Sciatic nerve (tissue), 2 donors: ENCODE results near the gene CLCN2. TPM values are rescaled to one million over a fixed set of nuclear protein-coding genes. Genes with fewer than 3 reads are reported as not detected.
A peak's percentile ranks its signal among the peaks of the same experiment; 100 is the strongest.
"Not testable (repeated sequence)": the region's sequence is repeated elsewhere in the genome, so short reads cannot be mapped to it uniquely, and the experiment has no call there.

Experiments
- ATAC-seq: fragments of 200-7000 bp; cut with Tn5 transposase; one replicate; pipeline ENCODE4 v1.9.1; 2020; ENCODE audit warnings: mild to moderate bottlenecking, moderate library complexity
- DNase-seq: peaks from one replicate; pipeline ENCODE4 v3.0.0-alpha.2; 2020; ENCODE audit warnings: low spot score
- intact Hi-C: fragments of 100-400 bp; cut with DNase I; formaldehyde crosslinking; loops from one replicate; pipeline ENCODE4 v1.14.2; 2022
- total RNA-seq: library from RNA; stranded (reverse); fragmentation: NEBNext Ultra II Directional; extraction: Animal tissue kit (Norgen Biotek cat#: 25700); gene quantifications from one replicate; pipeline ENCODE4 v1.2.1, GENCODE V29; 2021
- donor health status: DM: no; HTN: no; CAD: no.
- donor health status: DM: no; HTN: no; CAD: no.

Gene CLCN2
- total RNA-seq, 1 donor from 2014 or later = 24.5 TPM

DNA sequence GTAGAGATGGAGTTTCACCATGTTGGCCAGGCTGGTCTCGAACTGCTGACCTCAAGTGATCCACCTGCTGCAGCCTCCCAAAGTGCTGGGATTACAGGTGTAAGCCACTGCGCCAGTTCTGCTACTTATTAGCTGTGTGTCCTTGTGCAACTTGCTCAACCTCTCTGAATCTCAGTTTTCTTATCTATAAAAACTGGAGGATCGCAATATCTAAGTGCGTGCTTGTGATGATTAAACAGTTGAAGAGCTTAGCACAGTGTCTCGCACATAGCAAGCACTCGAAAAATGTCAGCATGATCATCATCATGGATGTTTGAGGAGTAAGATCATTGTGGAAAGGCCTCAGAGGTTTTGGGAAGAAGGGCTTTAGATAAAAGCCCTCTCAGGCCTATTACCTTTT, 10.8 kb downstream of the CLCN2 start:
- DNase-seq (no peak), ATAC-seq (no peak)
- intact Hi-C loops = no loop called here

GRCh38 chr3:184349563-184350470, 11.6 kb downstream of the CLCN2 start:
- intact Hi-C loops = no loop called here
- no peak for ATAC-seq

GRCh38 chr3:184348057-184348382, 13.4 kb downstream of the CLCN2 start:
- intact Hi-C loops = no loop called here
- DNase-seq (no peak), ATAC-seq (no peak)

More at GRCh38 chr3:184349563-184350470, 11.6 kb downstream of the CLCN2 start:
- DNase-seq = no peak

DNA sequence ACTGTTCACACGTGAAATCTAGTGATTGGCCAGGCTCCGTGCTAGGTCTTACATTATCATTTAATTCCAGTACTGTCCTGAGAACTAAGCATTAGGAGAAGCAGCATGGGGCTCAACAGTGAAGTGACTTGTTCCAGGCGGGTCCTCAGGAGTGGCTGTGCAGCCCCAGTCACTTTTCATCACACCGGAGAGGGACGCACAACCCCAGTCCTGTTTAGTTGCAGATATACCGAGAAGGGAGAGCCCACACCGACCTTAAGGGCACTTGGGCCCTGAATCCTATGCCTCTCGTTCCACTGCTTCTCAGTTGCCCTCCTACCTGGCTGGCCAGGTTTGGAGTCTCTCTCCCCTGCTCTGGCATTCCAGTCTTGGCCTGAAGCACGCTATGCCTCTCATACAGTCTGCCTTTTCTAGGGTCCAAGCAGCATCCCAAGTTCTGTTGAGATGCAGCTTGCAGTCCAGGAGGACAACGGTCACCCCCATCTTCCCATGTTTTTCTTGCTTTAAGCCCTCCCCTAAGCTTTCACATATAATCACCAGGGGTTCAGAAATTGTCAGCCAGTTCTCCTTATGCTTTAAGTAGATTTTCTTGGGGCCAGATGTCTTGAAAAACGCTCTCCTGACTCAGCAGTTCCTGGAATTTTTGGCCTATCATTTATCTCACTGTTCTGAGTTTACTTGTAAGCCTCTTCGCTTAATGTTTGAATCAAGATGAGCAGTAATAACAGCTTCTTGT, 13.9 kb downstream of the CLCN2 start:
- ATAC-seq (no peak), DNase-seq (no peak)
- intact Hi-C loops = no loop called here

GRCh38 chr3:184346480-184347190, 14.8 kb downstream of the CLCN2 start:
- DNase-seq (no peak), ATAC-seq (no peak)
- intact Hi-C loops = no loop called here

GRCh38 chr3:184345317-184346144, 15.9 kb downstream of the CLCN2 start:
- ATAC-seq (peak; percentile 68), DNase-seq (no peak)
- intact Hi-C loops = no loop called here

- intact Hi-C loops = no loop called here
- DNase-seq (no peak), ATAC-seq (no peak)
Measured at GRCh38 chr3:184344579-184345316, 16.7 kb downstream of the CLCN2 start.

DNA sequence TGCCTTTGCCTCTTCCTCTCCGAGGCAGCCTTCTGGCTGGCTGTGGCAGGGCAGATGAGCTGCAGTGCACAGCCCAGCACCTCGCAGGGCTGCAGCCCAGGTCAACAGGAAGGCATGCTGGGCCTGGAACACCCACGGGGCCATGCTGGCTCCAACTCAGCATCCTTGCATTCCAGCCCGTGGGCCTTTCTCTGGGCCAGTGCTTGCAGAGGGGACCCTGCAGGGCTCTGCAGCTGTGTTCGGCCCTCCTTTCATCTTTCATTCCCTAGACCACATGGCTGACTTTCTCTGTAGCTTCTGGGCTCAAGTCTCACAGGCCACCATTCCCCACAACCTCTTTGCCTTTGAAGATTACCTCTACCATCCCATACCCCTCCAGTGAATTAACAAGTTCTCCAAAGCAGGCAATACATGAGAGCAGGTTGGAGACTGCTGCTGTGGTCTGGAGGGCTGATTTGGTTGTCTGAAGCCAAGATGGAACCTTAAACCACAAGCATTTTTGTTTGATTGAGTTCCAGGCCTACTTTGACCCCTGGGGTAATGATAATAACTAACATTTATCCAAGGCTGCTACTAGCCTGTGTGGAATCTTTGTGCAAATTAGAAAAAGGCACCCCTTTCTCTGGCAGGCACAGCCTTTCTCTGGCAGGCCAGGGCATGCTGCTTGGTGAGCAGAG, 18.1 kb downstream of the CLCN2 start:
- no peak for ATAC-seq
- intact Hi-C loops = no loop called here
- DNase-seq = no peak

- intact Hi-C loops = no loop called here
- DNase-seq (no peak), ATAC-seq (no peak)
Measured at GRCh38 chr3:184341925-184342324, 19.5 kb downstream of the CLCN2 start.

DNA sequence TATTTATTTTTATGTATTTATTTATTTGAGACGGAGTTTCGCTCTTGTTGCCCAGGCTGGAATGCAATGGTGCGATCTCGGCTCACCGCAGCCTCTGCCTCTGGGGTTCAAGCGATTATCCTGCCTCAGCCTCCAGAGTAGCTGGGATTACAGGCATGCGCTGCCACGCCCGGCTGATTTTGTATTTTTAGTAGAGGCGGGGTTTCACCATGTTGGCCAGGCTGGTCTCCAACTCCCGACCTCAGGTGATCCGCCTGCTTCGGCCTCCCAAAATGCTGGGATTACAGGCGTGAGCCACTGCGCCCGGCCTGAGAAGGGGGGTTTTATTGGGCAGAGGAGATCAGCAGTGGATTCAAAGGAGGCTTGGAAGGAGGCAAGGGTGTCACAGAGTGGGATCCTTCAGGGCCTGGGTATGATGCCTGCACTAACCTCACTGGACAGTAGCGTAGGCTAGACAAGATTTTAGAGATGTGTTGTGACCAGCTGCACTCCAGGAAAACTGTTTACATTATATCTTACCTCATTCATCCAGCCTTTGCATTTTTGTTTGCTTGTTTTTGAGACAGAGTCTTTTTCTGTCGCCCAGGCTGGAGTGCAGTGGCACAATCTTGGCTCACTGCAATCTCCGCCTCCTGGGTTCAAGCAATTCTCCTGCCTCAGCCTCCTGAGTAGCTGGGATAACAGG, 21.8 kb downstream of the CLCN2 start:
- ATAC-seq, DNase-seq, intact Hi-C loops: not testable (repeated sequence)

DNA sequence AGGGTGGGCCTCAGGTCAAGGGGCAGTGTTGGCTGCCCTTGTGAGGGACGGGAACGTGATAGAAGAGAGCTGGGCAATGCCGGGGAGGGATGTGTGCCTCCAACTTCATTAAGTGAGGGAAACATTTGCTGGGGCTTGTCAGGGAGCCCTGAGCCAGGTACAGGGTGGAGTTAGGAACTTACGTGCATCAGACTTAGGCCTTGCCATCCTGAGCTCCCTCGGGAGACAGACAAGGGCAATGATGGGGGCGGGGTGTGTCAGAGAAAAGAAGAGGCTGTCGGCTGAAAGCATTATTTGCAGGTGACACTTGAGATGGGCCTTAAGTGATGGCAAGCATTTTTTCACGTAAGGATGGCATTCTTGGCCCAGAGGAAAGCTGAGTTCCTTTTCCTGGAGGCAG, 22.4 kb downstream of the CLCN2 start:
- ATAC-seq (no peak), DNase-seq (no peak)
- intact Hi-C loops = no loop called here

DNA sequence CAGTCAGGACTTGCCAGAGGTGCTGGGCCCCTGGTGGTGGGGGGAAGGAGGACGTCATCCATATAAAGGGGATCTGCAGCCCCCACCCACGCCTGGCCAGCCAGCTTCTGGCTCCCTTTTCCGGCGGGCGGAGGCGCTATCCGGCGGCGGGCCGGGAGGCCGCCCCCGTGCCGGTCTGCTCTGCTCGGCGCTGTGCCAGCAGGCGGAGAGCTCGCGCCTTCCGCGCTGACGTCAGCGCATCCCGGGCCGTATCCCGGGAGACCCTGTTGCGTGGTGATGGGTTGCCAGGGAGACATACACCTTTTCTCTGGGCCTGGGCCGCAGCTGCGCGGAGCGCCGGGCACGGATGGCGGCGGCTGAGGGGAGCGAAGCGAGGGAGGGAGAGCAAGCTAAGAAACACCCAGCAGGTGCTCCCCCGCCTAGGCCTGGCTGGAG, 22.9 kb downstream of the CLCN2 start:
- intact Hi-C loops = no loop called here
- peak; percentile 92 for DNase-seq

DNA sequence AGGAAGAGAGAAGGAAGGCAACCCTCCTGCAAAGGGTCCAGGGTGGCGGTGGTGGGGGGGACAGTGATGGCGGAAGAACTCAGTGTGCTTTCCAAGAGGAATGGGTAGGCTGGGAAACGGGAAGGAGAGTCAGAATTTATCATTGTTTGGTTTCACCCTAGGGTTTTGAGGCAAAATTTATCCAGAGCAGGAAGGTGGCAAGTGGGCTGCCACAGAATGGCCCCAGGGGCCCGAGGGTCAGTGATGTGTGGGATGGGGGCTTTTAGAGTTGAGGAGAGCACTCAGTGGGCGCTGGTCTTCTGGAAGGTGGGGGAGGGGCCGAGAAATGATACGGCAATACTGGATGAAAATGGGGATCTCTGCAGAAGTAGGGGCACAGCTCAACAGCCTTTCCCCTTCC, 23.4 kb downstream of the CLCN2 start:
- intact Hi-C loops = no loop called here
- ATAC-seq = no peak

More for the DNA sequence above, 22.9 kb downstream of the CLCN2 start:
- ATAC-seq = peak; percentile 78

GRCh38 chr3:184337399-184337714, 24.0 kb downstream of the CLCN2 start, which contains the start of gene FAM131A:
TSS of gene FAM131A (plus strand) at chr3:184337600. CDS start at chr3:184337631, 31 bp downstream.
- intact Hi-C loops = no loop called here
- ATAC-seq = peak; percentile 41

More for the DNA sequence above, 23.4 kb downstream of the CLCN2 start:
- DNase-seq = no peak

DNA sequence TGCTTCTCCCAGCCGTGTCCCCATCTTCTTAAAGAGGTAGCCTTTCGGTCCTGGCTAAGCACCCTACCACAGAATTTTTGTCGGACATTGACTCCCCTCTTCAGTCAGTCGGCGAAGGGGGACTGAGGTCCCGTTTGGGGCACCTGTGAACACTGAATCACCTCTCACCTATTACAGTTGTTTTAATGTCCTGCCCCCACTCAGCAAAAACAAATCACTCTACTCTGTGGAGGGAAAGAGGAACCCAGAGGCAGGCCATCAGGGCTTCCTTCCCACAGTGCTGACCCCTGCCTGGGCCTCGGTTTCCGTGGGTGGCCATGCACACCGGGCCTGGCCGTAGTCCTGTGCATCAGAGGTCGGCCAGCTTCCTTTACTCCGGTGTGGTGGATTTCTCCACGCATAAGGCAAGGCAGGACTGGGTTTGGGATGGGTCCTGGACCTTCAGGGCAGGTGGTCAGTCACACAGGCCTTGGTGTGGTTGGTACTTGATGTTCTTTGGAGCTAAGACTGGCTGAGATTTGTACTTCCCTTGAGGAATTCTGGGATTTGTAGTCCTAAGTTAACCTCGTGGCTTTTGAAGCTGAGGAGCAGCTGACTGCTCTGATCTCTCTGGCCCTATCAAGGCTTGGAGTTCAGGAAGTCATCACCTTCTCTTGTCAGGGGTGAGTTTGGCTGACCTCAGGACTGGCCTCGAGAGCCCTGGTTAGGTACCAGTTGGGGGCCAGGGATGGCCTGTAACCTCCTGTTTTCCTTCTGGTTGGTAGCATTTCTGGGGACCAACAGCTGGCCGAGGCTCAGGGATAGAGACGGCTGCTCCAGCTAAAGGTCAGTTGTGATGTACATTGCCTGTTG, 24.6 kb downstream of the CLCN2 start:
- intact Hi-C loops = no loop called here
- ATAC-seq (peak; percentile 69), DNase-seq (no peak)

More at GRCh38 chr3:184337399-184337714, 24.0 kb downstream of the CLCN2 start, which contains the start of gene FAM131A:
- DNase-seq = no peak
